Activated T-helper 1 cell treated with anti-CD3 and anti-CD28 coated beads, Interleukin-2, amount 50 U/mL, for 16 hours (primary cell): ENCODE results near the gene PFDN6.

ENCODE experiments used
- DNase-seq, 2 donors: peaks; one replicate each; pipeline ENCODE4 v3.0.0-alpha.2; 2020; ENCODE audit warnings: low read depth in 1 of 2, low spot score in 1 of 2

Gene PFDN6

GRCh38 chr6:33315793-33316602 lies 26.6 kb downstream of the PFDN6 start:
- no peak for DNase-seq

GRCh38 chr6:33316603-33317418 lies 27.4 kb downstream of the PFDN6 start:
- no peak for DNase-seq

GRCh38 chr6:33317419-33317668 lies 27.9 kb downstream of the PFDN6 start:
- peak in 1 of 2 donors; percentile 35 for DNase-seq

- DNase-seq = peak; percentile 88 to 89
Observed at GRCh38 chr6:33317669-33318425, 28.4 kb downstream of the PFDN6 start, which contains the start of gene ZBTB22. Gene ZBTB22 (minus strand): TSS chr6:33317744. CDS start chr6:33316916, 828 bp downstream.

- DNase-seq = no peak
Observed at GRCh38 chr6:33318426-33319073, 29.1 kb downstream of the PFDN6 start.

- no peak for DNase-seq
Observed at GRCh38 chr6:33319939-33320314, 30.5 kb downstream of the PFDN6 start.

- no peak for DNase-seq
Observed at GRCh38 chr6:33320315-33321181, 31.1 kb downstream of the PFDN6 start.

GRCh38 chr6:33321227-33321626 lies 31.8 kb downstream of the PFDN6 start:
- DNase-seq = no peak

GRCh38 chr6:33323623-33323948 lies 34.2 kb downstream of the PFDN6 start:
- no peak for DNase-seq

GRCh38 chr6:33324125-33324524 lies 34.7 kb downstream of the PFDN6 start:
- DNase-seq = no peak

GRCh38 chr6:33329058-33329457 lies 39.7 kb downstream of the PFDN6 start:
- DNase-seq = no peak

GRCh38 chr6:33330736-33331135 lies 41.3 kb downstream of the PFDN6 start:
- no peak for DNase-seq

GRCh38 chr6:33333666-33334065 lies 44.3 kb downstream of the PFDN6 start:
- DNase-seq = no peak

GRCh38 chr6:33335916-33336315 lies 46.5 kb downstream of the PFDN6 start:
- DNase-seq = no peak

- no peak for DNase-seq
Observed at GRCh38 chr6:33336495-33336894, 47.1 kb downstream of the PFDN6 start.

- DNase-seq = no peak
Observed at GRCh38 chr6:33339193-33339592, 49.8 kb downstream of the PFDN6 start.
